Thyroid gland (tissue), 4 donors: ENCODE results near the gene CNMD. TPM values are rescaled to one million over a fixed set of nuclear protein-coding genes. Genes with fewer than 3 reads are reported as not detected.

Experiments used
- DNase-seq, 2 donors: peaks; one replicate each; pipeline ENCODE4 v3.0.0-alpha.2; 2019
- H3K27ac ChIP-seq, 3 donors: fragments of 200-600 bp; sonication (generic); 1 replicate in 2 of 3; 2 replicates in 1 of 3; pipeline ENCODE4 v1.5.1; 2016 to 2019; ENCODE audit warnings: mild to moderate bottlenecking in 1 of 3, moderate library complexity in 1 of 3
- H3K27me3 ChIP-seq: fragments of 200-600 bp; sonication (generic); one replicate; pipeline ENCODE4 v1.5.1; 2019
- H3K36me3 ChIP-seq, 2 donors: fragments of 200-600 bp; sonication (generic); one replicate each; pipeline ENCODE4 v1.5.1; 2016 to 2019
- H3K4me1 ChIP-seq, 2 donors: fragments of 200-600 bp; sonication (generic); one replicate each; pipeline ENCODE4 v1.5.1; 2017 to 2019
- H3K4me3 ChIP-seq, 3 donors: fragments of 200-600 bp; sonication (generic); replicated peaks in 1 of 3; 1 replicate in 2 of 3; 2 replicates in 1 of 3; pipeline ENCODE4 v1.5.1; 2016; ENCODE audit warnings: mild to moderate bottlenecking in 1 of 3
- H3K9me3 ChIP-seq: fragments of 200-600 bp; sonication (generic); one replicate; pipeline ENCODE4 v1.5.1; 2017
- CTCF ChIP-seq, 6 experiments: fragments of 200-600 bp in 3 of 6; fragments of 450-650 bp in 3 of 6; sonication (generic) in 3 of 6; IDR thresholded peaks; one replicate each; pipeline ENCODE4 v1.5.1; 2016 to 2019; ENCODE audit warnings: antibody characterized with exemption in 6 of 6, mild to moderate bottlenecking in 2 of 6, inconsistent platforms in 1 of 6, moderate library complexity in 1 of 6
- POLR2A ChIP-seq, 2 donors: fragments of 450-650 bp; IDR thresholded peaks; one replicate each; pipeline ENCODE4 v1.6.1; 2017; ENCODE audit warnings: antibody characterized with exemption in 2 of 2, mild to moderate bottlenecking in 2 of 2, moderate library complexity in 1 of 2
- WGBS, 2 donors: methylation state at CpG; one replicate each; pipeline ENCODE4 v1.1.5; 2017; 5-methylcytosine and 5-hydroxymethylcytosine counted together
- intact Hi-C: fragments of 100-400 bp; cut with DNase I; formaldehyde crosslinking; loops from one replicate; pipeline ENCODE4 v1.15.1; 2023
- total RNA-seq, 4 donors: library from RNA; depleted of rRNA; stranded (reverse); fragments of >200 nt; gene quantifications; one replicate each; pipeline ENCODE4 v1.2.3, GENCODE V29; 2016

CNMD gene
- total RNA-seq, 4 donors from 2014 or later, result 0.40 to 2.5 (median 0.85) TPM

GRCh38 chr13:52664272-52664671 is 75.3 kb downstream of the CNMD start:
- Histone ChIP-seq H3K4me1 (no peaks in the 10 kb centered on the region), H3K4me3 (no peak overlapping the region), H3K27ac (no peak overlapping the region), H3K9me3 (no peaks in the 10 kb centered on the region), H3K27me3 (no peaks in the 10 kb centered on the region), H3K36me3 (peaks cover 17 to 43% of the 10 kb centered on the region in 2 donors)
- intact Hi-C loops, result loop anchor here (10.0 kb wide), 1 partner anchor 181 kb away; the partner anchor contains the start of gene PCDH8
- 97% methylated on average over 4 of the region's 4 CpGs for WGBS, 2 donors
- TF ChIP-seq POLR2A (IDR thresholded peaks at IDR 0.05) (no peak), CTCF (IDR thresholded peaks at IDR 0.05) (no peak)
- DNase-seq, result no peak

GRCh38 chr13:52659340-52659739 is 80.3 kb downstream of the CNMD start:
- peaks cover 6 to 33% of the 10 kb centered on the region in 2 donors for H3K36me3 ChIP-seq
- TF ChIP-seq CTCF (IDR thresholded peaks at IDR 0.05), result no peak
- TF ChIP-seq POLR2A (IDR thresholded peaks at IDR 0.05), result no peak
- intact Hi-C loops, result no loop called here
- 90 to 91% methylated on average over 2 of the region's 2 CpGs for WGBS, 2 donors
- no peak overlapping the region for H3K27ac ChIP-seq
- H3K27me3 ChIP-seq, result no peaks in the 10 kb centered on the region
- H3K4me3 ChIP-seq, result no peak overlapping the region
- no peak for DNase-seq
- H3K4me1 ChIP-seq, result peaks cover 4 to 13% of the 10 kb centered on the region in 2 donors
- no peaks in the 10 kb centered on the region for H3K9me3 ChIP-seq

Other genes with a start within 250 kb of the CNMD start
- 1 to 10 TPM; 4.4 to 9.7 (median 5.6) TPM for gene HNRNPA1L2, start 97.4 kb downstream of the CNMD start, total RNA-seq
- 10 to 100 TPM; 33.6 to 50.4 (median 43.1) TPM for gene SUGT1, start 87.0 kb downstream of the CNMD start, total RNA-seq
- gene PCDH8, start 108.8 kb upstream of the CNMD start, total RNA-seq, result 1 to 10 TPM in 2 of 4 donors, not detected in 2; 2.1 TPM